Measurements from ENCODE around the gene TMEM106C.

DNA sequence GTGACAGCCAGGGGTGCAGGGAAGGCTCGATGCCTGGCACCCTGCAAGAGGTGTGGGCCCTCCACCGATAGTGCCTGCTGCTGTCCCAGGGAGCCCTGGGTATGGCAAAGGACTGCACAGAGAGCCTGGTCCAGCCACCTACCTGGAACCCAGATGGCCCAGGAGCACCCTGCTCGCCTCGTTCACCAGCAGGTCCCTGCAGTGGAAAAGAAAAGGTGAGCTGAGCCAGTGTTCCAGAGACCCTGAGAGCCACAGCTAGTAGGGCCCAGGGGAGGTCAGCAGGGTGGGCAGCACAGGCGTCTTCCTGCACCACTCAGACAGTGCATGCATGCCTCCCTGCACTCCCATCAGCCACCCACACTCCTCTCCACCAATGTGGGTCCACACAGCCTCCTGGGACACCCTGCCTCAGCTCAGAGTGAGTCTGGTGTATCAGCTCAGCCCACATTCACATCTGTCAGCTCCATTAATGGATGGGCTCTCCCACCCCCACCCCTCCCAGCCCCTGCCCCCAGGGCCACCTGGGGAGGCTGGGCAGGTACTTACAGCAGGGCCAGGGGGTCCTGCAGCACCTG lies 20.2 kb downstream of the TMEM106C start:
- TF ChIP-seq ZNF24 (IDR thresholded peaks at IDR 0.05) (no peak), FOXM1 (IDR thresholded peaks at IDR 0.05; ENCODE audit: low read depth) (no peak), FOXM1 (CRISPR knock-in tag; IDR thresholded peaks at IDR 0.05; ENCODE audit: low read depth) (no peak), SIRT6 (IDR thresholded peaks at IDR 0.05; ENCODE audit: low read depth, low read length) (no peak)
- TF ChIP-seq, protein P1, sequence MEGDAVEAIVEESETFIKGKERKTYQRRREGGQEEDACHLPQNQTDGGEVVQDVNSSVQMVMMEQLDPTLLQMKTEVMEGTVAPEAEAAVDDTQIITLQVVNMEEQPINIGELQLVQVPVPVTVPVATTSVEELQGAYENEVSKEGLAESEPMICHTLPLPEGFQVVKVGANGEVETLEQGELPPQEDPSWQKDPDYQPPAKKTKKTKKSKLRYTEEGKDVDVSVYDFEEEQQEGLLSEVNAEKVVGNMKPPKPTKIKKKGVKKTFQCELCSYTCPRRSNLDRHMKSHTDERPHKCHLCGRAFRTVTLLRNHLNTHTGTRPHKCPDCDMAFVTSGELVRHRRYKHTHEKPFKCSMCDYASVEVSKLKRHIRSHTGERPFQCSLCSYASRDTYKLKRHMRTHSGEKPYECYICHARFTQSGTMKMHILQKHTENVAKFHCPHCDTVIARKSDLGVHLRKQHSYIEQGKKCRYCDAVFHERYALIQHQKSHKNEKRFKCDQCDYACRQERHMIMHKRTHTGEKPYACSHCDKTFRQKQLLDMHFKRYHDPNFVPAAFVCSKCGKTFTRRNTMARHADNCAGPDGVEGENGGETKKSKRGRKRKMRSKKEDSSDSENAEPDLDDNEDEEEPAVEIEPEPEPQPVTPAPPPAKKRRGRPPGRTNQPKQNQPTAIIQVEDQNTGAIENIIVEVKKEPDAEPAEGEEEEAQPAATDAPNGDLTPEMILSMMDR (IDR thresholded peaks at IDR 0.05 in 2 of 3, conservative IDR thresholded peaks at IDR 0.05 in 1 of 3; ENCODE audit: insufficient read depth in 2 of 3, low read depth in 1 of 3, low read length in 3 of 3), result no peak
